HG02763 (cell line): Measurements from ENCODE around the gene CIAO2B.
"Not testable (repeated sequence)": the region's sequence is repeated elsewhere in the genome, so short reads cannot be mapped to it uniquely, and the experiment has no call there.

Experiments
- ATAC-seq: cut with Tn5 transposase; IDR thresholded peaks from one replicate; pipeline ENCODE4 v1.9.1; 2021; ENCODE audit warnings: mild to moderate bottlenecking, moderate library complexity; ENCODE audit not compliant: unreplicated experiment

Gene CIAO2B

GRCh38 chr16:66939366-66939765, 5.2 kb upstream of the CIAO2B start:
- ATAC-seq, result no peak

GRCh38 chr16:66937725-66938337, 3.6 kb upstream of the CIAO2B start:
- ATAC-seq, result no peak

DNA sequence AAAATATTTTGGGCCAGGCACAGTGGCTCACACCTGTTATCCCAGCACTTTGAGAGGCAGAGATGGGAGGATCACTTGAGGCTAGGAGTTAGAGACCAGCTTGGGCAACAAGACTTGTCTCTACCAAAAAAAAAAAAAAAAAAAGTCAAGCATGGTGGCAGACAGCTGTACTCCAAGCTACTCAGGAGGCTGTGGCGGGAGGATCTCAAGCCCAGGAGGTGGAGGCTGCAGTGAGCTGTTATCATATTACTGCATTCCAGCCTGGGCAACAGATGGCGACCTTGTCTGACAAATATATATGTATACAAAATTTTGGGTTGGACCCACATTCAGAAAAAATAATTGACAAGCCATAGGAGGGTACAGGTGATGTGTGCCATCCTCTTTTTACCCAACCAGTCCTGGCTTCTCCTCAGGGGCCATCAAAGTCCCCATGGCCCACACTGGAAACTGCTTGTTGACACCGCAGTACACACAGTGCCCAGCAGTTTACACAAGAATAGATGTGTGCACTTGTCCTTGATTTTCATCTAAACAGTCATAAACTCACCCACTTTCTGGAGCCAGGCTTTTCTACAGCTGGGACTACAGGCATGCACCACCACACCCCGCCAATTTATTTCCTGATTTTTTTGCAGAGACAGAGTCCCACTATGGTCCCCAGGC, 2.8 kb upstream of the CIAO2B start:
- ATAC-seq, result no peak

- ATAC-seq, result no peak
Measured at GRCh38 chr16:66936462-66936861, 2.3 kb upstream of the CIAO2B start.

DNA sequence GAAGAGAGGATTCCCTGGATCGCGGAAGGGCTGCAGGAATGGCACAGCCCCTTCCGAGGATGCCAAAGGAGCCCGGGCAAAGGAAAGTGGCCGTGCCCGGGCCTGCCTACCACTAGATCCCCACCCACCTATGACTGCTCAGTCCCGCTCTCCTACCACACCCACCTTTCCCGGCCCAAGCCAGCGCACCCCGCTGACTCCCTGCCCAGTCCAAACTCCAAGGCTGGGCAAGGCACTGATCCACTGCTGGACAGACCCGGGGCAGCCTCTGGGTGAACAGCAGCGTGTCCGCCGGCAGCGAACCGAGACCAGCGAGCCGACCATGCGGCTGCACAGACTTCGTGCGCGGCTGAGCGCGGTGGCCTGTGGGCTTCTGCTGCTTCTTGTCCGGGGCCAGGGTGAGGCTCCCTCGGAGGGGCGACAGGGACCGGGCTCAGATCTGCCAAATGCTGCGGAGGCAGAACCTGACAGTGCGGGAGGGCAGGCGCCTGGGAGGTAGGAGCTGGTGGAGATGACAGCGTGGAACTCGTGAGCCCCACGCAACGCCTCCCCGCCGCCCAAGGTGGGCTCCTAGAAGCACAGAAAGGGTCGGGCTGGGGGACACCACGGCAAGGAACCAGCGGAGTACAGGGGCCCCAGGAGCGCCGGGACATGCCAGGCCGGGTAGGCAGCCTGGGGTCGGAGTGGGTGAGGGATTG, 1.3 kb upstream of the CIAO2B start, which contains the start of gene CES2:
Gene CES2 (plus strand): TSS at position 203 of the 698 bp plus-strand sequence. CDS start 120 bp downstream, at position 323.
- ATAC-seq, result no peak

DNA sequence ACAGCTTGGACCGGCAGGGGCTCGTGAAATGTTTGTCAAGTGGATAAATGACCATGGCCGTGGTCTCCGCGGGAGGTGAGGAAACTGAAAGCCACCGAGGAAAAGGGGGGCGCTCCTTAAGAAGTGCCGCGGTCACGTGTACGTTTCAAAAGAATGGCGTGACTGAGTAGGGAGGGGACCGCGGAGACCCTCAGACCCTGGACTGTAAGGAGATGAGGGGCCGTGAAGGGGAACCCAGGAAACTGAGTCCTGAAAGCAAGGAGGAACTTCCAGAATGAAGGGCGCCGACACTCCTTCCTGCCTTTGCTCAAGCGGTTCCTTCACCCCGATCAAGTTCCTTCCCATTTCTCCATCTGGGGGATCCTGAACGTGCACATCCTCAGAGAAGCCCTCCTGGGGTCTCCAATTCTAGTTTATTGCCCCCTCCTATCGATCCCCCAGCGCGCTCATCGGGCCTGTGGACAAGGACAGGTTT, 674 bp upstream of the CIAO2B start:
- ATAC-seq, result not testable (repeated sequence)

- ATAC-seq, result no peak
Measured at GRCh38 chr16:66933776-66934137, 445 bp downstream of the CIAO2B start.

- no peak for ATAC-seq
Measured at GRCh38 chr16:66932076-66932475, 2.1 kb downstream of the CIAO2B start.

GRCh38 chr16:66931665-66932064, 2.5 kb downstream of the CIAO2B start:
- ATAC-seq, result no peak

- no peak for ATAC-seq
Measured at GRCh38 chr16:66930189-66930588, 4.0 kb downstream of the CIAO2B start.

GRCh38 chr16:66928702-66929388, 5.4 kb downstream of the CIAO2B start:
- ATAC-seq, result no peak

GRCh38 chr16:66927918-66928649, 6.1 kb downstream of the CIAO2B start:
- no peak for ATAC-seq

GRCh38 chr16:66926961-66927436, 7.2 kb downstream of the CIAO2B start:
- ATAC-seq, result no peak

GRCh38 chr16:66926171-66926947, 7.8 kb downstream of the CIAO2B start:
- no peak for ATAC-seq

- ATAC-seq, result no peak
Measured at GRCh38 chr16:66925322-66925840, 8.8 kb downstream of the CIAO2B start, which contains the start of gene RRAD. Gene RRAD, minus strand, starts transcription at chr16:66925535. Its CDS starts 356 bp downstream, at chr16:66925179.

DNA sequence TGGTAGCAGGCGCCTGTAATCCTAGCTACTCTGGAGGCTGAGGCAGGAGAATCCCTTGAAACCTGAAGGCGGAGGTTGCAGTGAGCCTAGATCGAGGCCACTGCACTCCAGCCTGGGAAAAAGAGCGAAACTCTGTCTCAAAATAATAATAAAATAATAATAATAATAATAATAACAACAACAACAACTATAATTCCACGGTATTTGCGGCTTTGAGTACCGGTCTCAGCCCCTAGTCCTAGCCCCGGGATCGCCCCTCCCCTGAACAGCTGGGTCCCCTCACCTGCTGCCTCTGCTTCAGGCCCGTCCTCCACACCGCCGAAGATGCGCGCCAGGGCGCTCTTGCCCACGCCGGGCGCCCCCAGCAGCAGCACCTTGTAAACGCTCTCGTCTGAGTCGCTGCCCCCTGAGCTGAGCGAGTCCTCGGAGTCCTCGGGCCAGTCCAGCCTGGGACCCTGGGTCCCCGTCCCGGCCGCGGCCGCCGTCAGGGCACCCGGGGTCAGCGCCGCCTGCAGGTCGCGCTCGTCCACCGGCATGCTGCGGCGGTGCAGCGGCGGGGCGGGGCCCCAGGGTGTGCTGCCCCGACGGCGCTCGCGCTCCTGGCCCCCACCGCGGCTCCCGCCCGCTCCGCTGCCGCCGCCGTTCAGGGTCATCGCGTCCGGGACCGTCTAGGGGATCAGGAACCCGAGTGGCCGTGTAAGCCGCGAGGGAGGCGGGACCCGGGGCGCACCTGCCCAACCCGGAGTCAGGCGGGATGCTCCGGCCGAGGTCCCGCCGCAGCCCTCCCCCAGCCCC, 9.5 kb downstream of the CIAO2B start:
- ATAC-seq, result no peak

GRCh38 chr16:66923866-66924265, 10.3 kb downstream of the CIAO2B start:
- ATAC-seq, result no peak

DNA sequence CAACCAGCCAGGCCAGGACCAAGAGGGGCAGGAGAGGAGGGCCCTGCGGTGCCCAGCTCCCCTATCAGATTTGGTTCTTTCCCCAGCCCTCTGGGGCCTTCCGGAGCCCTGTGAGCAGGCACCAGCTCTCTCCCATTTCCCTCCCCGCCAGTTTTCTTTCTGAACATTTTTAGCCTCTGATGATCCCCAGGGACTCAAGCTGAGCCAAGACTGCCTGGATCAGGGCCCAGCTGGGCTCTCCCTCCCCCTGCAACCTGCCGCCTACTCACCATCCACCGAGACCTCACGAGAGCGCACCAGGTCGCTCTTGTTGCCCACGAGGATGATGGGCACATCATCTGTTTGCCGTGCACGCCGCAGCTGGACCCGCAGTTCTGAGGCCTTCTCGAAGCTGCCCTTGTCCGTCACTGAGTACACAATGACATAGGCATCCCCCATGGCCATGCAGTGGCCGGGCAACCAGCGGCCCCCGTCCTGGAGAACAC, 10.9 kb downstream of the CIAO2B start:
- ATAC-seq, result no peak
